Measurements from ENCODE around the gene NLRC3.

The NLRC3 gene

GRCh38 chr16:3542601-3543373 is 34.4 kb downstream of the NLRC3 start:
- DNase-seq, result no peak

GRCh38 chr16:3541527-3542155 is 35.6 kb downstream of the NLRC3 start:
- no peak for DNase-seq

GRCh38 chr16:3538222-3538621 is 39.0 kb downstream of the NLRC3 start:
- no peak for DNase-seq

- no peak for DNase-seq
These were observed 40.4 kb downstream of the NLRC3 start for GRCh38 chr16:3536851-3537250.

DNA sequence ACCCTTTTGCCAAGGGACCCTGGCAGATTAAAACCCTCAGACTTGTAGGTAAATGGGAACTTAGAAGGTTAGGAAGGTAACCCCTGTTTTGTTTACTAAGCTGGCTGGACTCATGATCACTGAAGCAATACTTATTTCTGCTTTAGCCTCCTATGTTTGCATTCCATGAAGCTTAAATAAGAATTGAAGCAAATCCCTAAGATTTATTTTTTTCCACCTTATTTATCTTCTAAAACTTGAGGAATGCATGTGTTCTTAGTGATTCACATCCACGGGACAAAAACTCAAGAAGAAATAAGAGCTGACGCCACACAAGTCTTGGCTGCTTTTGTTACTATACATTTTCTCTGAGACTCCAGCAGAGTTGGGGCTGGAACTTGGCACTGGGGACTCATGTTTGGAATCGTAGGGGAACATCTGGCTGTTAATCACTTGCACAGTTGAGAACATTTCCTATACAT is 40.9 kb downstream of the NLRC3 start:
- no peak for DNase-seq

DNA sequence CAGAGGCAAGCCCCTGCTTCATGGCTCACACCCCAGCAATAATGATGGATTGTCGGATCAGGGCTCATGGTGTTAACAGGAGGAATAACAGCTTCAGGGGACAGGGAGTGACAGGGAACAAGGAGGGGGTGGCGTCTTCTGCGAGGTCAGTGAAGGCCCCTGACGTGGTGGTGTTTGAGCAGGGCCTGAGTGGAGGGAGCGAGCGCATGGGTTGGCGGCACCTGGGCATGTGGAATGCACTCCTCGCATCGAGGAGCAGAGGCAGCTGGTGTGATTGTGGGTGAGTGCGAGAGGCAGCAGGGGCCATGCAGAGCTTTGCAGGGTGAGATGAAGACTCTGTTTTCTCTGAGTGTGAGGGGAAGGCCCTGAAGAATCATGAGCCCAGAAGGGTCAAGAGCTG is 43.1 kb downstream of the NLRC3 start:
- no peak for DNase-seq

- DNase-seq, result no peak
These were observed 44.5 kb downstream of the NLRC3 start for GRCh38 chr16:3532741-3533140.

GRCh38 chr16:3530371-3530914 is 46.8 kb downstream of the NLRC3 start:
- DNase-seq, result no peak

GRCh38 chr16:3529175-3529574 is 48.0 kb downstream of the NLRC3 start:
- DNase-seq, result no peak

GRCh38 chr16:3528406-3528805 is 48.8 kb downstream of the NLRC3 start:
- no peak for DNase-seq

DNA sequence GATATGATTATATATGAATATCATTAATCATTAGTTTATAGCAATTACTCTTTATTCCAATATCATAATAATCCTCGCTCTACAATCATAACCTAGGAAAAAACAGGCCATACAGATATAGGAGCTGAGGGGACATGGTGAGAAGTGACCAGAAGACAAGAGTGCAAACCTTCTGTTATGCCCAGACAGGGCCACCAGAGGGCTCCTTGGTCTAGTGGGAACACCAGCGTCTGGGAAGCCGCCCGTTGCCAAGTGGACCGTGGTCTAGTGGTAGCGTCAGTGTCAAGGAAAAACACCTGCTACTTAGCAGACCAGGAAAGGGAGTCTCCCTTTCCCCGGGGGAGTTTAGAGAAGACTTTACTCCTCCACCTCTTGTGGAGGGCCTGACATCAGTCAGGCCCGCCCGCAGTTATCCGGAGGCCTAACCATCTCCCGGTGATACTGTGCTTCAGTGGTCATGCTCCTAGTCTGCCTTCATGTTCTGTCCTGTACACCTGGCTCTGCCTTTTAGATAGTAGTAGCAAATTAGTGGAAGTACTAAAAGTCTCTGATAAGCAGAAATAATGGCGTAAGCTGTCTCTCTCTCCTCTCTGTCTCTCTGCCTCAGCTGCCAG is 49.9 kb downstream of the NLRC3 start:
- DNase-seq, result peak; percentile 78

DNA sequence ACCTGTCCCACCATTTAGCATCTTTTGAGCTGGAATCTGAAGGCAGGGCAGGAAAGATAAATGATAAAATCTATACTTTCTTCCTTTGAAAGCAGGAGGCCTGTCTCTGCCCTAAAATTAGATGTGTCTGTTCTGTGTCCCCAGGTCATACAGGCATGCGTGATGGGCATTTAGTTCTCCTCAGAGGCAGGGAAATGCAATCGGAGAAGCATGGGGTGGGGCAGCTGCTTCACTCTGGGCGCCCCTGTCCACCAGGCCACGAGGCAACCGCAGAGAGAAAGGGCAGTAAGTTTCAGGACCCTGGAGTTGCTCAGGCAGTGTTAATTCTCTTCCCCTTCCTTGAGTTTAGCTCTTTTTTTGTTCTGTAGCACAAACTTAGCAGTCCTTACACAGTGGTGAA is 51.3 kb downstream of the NLRC3 start:
- no peak for DNase-seq

DNA sequence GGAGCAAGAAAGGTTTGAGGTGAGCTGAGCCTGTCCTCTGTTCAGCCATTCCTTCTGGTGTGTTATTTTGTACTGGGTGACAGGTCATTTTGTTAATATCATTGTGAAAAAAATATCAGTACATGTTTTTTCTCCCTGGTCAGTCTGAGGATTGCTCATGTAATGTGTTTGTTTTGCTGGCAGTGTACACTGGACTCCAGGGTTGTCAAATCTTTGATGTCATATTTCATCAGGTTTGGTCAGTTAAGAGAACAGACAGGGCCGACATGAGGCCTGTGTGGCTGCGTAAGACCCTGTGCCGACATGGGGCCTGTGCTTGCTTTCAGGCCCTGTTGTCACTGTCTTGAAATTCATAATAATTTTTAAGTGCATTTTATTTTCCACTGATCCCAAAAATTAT is 53.9 kb downstream of the NLRC3 start:
- no peak for DNase-seq

- DNase-seq, result no peak
These were observed 56.4 kb downstream of the NLRC3 start for GRCh38 chr16:3520841-3521240.

- DNase-seq, result no peak
These were observed 56.8 kb downstream of the NLRC3 start for GRCh38 chr16:3520413-3520812.

GRCh38 chr16:3519581-3519980 is 57.6 kb downstream of the NLRC3 start:
- no peak for DNase-seq

DNA sequence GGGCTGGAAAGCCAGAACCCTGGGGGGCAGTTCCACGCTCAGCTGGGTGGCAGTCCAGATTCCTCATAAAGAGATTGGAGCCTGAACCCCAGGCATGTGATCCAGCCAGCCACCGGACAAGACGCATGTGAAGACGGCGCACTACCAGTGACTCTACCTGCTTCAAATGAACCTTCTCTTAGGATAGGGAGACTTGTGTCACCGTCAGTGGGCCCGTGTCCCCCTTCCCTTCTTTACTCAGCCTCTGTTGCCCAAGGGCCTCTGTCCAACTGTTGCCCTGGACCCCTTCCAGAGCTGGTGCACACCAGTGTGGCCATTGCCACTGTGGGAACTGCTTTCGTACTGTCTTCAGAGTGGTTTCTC is 58.2 kb downstream of the NLRC3 start:
- no peak for DNase-seq

DNA sequence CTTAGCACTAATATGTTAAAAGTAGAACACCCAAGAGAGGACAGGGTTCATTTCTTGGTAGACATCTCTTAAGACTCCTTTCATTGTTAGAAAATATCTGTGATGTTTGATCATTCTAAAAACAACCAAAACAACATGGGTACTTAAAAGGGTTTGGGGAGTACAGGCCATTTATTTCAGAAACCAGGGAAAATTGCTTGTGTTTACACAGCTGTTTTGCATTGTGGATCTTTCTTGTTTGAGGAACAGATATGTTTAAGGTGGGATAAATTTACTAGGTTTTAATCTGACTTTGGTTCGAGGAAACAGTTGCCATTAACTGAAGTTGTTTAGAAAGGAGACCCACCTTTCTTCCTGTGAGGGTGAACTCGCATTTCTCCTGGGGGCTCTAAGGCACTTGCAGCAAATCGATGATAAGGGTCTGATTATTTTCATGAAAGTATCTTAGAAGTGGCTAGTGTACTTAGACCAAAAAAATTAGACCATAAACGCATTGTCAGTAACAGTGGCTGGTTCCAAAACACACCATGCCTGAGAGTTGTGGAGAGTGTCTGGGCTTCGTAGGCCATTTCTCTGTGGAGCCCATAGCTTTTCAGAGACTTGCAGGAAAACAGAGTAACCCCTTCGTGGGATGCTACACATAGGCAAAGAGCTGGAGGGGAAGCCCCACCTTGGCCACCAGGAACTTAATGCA is 58.8 kb downstream of the NLRC3 start:
- no peak for DNase-seq

DNA sequence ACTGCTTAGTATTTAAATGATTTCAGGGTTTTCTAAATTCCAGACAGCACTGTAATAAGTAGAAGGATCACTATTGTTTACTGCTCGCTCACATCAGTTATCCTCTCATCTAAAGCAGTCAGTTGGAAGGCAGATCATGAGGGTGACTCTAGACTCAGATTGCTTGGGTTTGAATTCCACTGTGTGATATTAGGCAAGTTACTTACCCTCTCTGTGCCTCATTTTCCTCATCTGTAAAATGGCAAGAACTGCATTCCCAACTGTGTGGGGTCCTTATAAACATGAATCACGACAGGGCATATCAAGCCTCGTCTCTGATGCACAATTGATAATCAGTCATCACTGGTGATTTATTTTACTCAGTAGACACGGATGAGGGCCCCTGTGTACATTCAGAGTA is 61.3 kb downstream of the NLRC3 start:
- no peak for DNase-seq

GRCh38 chr16:3514621-3515020 is 62.6 kb downstream of the NLRC3 start:
- peak; percentile 43 for DNase-seq

DNA sequence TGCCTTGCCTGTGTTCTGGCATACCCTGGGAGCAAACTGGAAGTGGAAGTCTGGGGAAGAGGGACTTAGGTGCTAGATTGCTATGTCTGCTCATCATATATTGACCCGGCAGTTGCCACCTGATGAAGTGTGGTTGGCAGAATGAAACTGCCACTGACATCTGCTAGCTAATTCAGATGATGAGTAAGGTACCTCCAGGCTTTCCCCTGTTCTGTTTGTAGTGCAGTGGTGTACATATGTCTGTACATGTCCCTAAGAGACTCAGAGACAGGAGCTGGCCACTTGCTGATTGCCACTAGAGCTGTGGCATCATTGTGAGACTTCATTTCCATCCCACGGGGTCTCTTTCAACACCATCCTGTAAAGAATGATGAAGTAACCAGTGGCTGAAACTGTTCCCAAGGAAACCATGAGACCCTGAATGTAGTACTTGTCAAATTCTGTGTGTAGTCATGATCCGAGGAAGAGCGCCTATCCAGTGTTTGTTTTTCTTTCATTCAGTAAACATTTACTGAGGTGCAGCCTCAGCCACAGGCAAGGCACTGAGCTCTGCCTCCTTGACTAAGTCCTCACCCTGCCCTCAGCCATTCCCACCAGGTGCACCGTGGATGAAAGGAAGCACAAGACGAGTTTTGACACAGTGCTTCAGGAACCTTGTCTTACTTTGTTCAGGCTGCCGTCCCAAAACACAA is 63.2 kb downstream of the NLRC3 start:
- DNase-seq, result no peak

- DNase-seq, result no peak
These were observed 65.7 kb downstream of the NLRC3 start for GRCh38 chr16:3511286-3512180.
